ENCODE results near the gene TMOD4.

Gene TMOD4
- long read RNA-seq, partial matches to known transcripts: 0 of 1 reads
- long read RNA-seq, other reads (novel, unspliced or antisense): 1 of 1 reads

DNA sequence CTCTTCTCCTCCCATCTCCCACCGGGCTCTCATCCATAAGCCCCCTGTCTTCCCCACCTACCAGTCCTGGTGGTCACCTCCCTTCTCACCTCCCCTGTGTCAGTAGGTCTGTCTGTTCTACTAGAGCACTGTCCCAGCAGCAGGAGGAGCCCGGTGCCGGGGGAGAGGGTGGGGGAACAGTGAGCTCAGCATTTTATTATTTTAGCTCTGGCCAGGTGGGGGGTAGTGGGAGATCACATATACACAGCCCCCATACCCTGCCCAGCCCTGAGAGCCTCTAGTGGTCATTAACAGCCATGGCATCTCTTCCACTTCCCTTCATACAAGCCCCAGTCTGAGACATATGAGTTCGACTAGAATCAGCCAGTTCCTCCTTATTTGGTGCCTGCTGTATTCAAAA is at the start of gene TMOD4:
Gene TMOD4 (minus strand): TSS at position 119 of the 400 bp plus-strand sequence. CDS start 1,106 bp downstream, outside the sequence.
- DNase-seq (ENCODE audit: low read depth in 1 of 2, low spot score in 1 of 2): peak in 1 of 2 experiments; percentile 41
- H3K4me3 ChIP-seq (replicated peaks; ENCODE audit: insufficient read depth, low read length): no peak within 1 kb of the TSS
- TF ChIP-seq GABPA (IDR thresholded peaks at IDR 0.05; ENCODE audit: low read depth) (no peak), CTCF (IDR thresholded peaks at IDR 0.05; ENCODE audit: insufficient read depth, low read length) (peak; percentile 52), SPI1 (IDR thresholded peaks at IDR 0.05; ENCODE audit: borderline replicate concordance, low read depth) (peak; percentile 78)
- H3K27ac ChIP-seq (replicated peaks): no peak within 1 kb of the TSS
- no peaks in the 10 kb centered on the region for H3K27me3 ChIP-seq (ENCODE audit: insufficient read depth, poor library complexity, severe bottlenecking)

DNA sequence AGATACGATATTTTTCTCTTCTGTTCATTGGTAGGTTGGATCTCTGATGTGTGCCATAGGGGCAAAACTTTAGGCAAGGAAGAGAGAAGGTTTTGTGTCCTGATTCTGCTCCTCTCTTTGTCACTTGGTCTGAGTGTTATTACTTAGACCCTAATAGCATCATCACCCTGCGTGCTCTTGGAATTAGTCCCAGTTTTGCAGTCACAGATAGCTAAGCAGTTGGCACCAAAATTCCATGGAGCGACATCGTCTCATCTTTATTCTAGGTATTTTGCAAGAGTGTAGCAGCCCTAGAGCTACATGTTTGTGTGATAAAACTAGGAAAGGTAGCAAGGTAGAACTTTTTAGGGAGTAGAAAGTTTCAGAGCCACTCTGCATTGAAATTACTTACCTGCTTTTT is 46.3 kb upstream of the TMOD4 start:
- Histone ChIP-seq H3K27me3 (ENCODE audit: insufficient read depth, poor library complexity, severe bottlenecking) (no peaks in the 10 kb centered on the region), H3K4me3 (replicated peaks; ENCODE audit: insufficient read depth, low read length) (no peak overlapping the region), H3K27ac (replicated peaks) (no peak overlapping the region)
- DNase-seq (ENCODE audit: low read depth in 1 of 2, low spot score in 1 of 2): no peak
- TF ChIP-seq, protein P1, sequence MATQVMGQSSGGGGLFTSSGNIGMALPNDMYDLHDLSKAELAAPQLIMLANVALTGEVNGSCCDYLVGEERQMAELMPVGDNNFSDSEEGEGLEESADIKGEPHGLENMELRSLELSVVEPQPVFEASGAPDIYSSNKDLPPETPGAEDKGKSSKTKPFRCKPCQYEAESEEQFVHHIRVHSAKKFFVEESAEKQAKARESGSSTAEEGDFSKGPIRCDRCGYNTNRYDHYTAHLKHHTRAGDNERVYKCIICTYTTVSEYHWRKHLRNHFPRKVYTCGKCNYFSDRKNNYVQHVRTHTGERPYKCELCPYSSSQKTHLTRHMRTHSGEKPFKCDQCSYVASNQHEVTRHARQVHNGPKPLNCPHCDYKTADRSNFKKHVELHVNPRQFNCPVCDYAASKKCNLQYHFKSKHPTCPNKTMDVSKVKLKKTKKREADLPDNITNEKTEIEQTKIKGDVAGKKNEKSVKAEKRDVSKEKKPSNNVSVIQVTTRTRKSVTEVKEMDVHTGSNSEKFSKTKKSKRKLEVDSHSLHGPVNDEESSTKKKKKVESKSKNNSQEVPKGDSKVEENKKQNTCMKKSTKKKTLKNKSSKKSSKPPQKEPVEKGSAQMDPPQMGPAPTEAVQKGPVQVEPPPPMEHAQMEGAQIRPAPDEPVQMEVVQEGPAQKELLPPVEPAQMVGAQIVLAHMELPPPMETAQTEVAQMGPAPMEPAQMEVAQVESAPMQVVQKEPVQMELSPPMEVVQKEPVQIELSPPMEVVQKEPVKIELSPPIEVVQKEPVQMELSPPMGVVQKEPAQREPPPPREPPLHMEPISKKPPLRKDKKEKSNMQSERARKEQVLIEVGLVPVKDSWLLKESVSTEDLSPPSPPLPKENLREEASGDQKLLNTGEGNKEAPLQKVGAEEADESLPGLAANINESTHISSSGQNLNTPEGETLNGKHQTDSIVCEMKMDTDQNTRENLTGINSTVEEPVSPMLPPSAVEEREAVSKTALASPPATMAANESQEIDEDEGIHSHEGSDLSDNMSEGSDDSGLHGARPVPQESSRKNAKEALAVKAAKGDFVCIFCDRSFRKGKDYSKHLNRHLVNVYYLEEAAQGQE (IDR thresholded peaks at IDR 0.05; ENCODE audit: insufficient replicate concordance, low read depth): no peak
- TF ChIP-seq SPI1 (IDR thresholded peaks at IDR 0.05; ENCODE audit: borderline replicate concordance, low read depth) (no peak), POLR2AphosphoS5 (IDR thresholded peaks at IDR 0.05; ENCODE audit: low read depth) (no peak), CTCF (IDR thresholded peaks at IDR 0.05; ENCODE audit: insufficient read depth, low read length) (no peak), GABPA (IDR thresholded peaks at IDR 0.05; ENCODE audit: low read depth) (no peak)

DNA sequence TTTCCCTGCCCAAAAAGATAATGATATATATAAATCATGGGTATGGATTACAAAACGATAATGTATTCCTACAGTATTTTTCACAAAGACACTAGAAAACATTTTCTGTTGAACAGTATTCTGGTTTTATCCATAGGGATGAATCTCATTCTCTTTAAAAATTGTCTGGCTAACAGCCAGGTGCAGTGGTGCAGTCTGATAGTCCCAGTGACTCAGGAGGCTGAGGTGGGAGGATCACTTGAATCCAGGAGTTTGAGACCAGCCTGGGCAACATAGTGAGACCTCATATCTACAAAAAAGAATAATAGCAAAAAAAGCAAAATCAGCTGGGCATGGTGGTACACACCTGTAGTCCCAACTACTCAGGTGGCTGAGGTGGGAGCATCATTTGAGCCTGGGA is 45.8 kb upstream of the TMOD4 start:
- TF ChIP-seq POLR2AphosphoS5 (IDR thresholded peaks at IDR 0.05; ENCODE audit: low read depth) (no peak), GABPA (IDR thresholded peaks at IDR 0.05; ENCODE audit: low read depth) (no peak)
- TF ChIP-seq, protein P1 (IDR thresholded peaks at IDR 0.05; ENCODE audit: insufficient replicate concordance, low read depth): no peak
- DNase-seq (ENCODE audit: low read depth in 1 of 2, low spot score in 1 of 2): no peak
- Histone ChIP-seq H3K4me3 (replicated peaks; ENCODE audit: insufficient read depth, low read length) (no peak overlapping the region), H3K27ac (replicated peaks) (no peak overlapping the region), H3K27me3 (ENCODE audit: insufficient read depth, poor library complexity, severe bottlenecking) (no peaks in the 10 kb centered on the region)

GRCh38 chr1:151213560-151213959 is 37.8 kb upstream of the TMOD4 start:
- no peak for TF ChIP-seq SPI1 (IDR thresholded peaks at IDR 0.05; ENCODE audit: borderline replicate concordance, low read depth)
- TF ChIP-seq, protein P1 (IDR thresholded peaks at IDR 0.05; ENCODE audit: insufficient replicate concordance, low read depth): no peak
- TF ChIP-seq POLR2AphosphoS5 (IDR thresholded peaks at IDR 0.05; ENCODE audit: low read depth): no peak
- TF ChIP-seq CTCF (IDR thresholded peaks at IDR 0.05; ENCODE audit: insufficient read depth, low read length): no peak
- no peak for TF ChIP-seq GABPA (IDR thresholded peaks at IDR 0.05; ENCODE audit: low read depth)
- no peak overlapping the region for H3K27ac ChIP-seq (replicated peaks)
- no peaks in the 10 kb centered on the region for H3K27me3 ChIP-seq (ENCODE audit: insufficient read depth, poor library complexity, severe bottlenecking)
- DNase-seq (ENCODE audit: low read depth in 1 of 2, low spot score in 1 of 2): no peak
- no peak overlapping the region for H3K4me3 ChIP-seq (replicated peaks; ENCODE audit: insufficient read depth, low read length)

Data from HL-60 (cell line).